ENCODE measurements around the gene CLIC4. TPM values are rescaled to one million over a fixed set of nuclear protein-coding genes. Genes with fewer than 3 reads are reported as not detected.

Gene CLIC4
- total and polyA plus RNA-seq, 2 experiments from 2014 or later: 92.5 to 308 TPM

GRCh38 chr1:24890887-24891286 is 145.6 kb downstream of the CLIC4 start:
- H3K36me3 ChIP-seq (ENCODE audit: insufficient read depth): no peaks in the 10 kb centered on the region
- Mint-ChIP-seq H3K4me1 (no peaks in the 10 kb centered on the region), H3K36me3 (ENCODE audit: low read depth) (peaks cover 9% of the 10 kb centered on the region), H3K27ac (no peak overlapping the region), H3K27me3 (ENCODE audit: insufficient read depth, low read depth, poor library complexity) (peaks cover 4% of the 10 kb centered on the region), H3K4me3 (no peak overlapping the region), H3K9me3 (peaks cover 39% of the 10 kb centered on the region)
- H3K27me3 ChIP-seq (ENCODE audit: insufficient read depth): no peaks in the 10 kb centered on the region
- no peaks in the 10 kb centered on the region for H4K20me1 ChIP-seq (replicated peaks; ENCODE audit: insufficient read depth)
- H3F3A ChIP-seq (replicated peaks; ENCODE audit: low read depth): no peaks in the 10 kb centered on the region
- DNase-seq (ENCODE audit: low spot score) (no peak), ATAC-seq (no peak)
- H3K4me2 ChIP-seq: no peak overlapping the region
- no peaks in the 10 kb centered on the region for H3K4me1 ChIP-seq (ENCODE audit: insufficient read depth)
- H3K4me3 ChIP-seq: no peak overlapping the region
- H3K27ac ChIP-seq (ENCODE audit: low read depth): no peak overlapping the region
- no peak for TF ChIP-seq CREB1 (CRISPR knock-in tag; IDR thresholded peaks at IDR 0.05; ENCODE audit: low read depth)
- no peak for TF ChIP-seq ZNF331 (CRISPR knock-in tag; IDR thresholded peaks at IDR 0.05; ENCODE audit: low read depth)
- no peak for TF ChIP-seq EZH2phosphoT487 (IDR thresholded peaks at IDR 0.05; ENCODE audit: unreplicated experiment)
- TF ChIP-seq NANOG (IDR thresholded peaks at IDR 0.05; ENCODE audit: borderline replicate concordance): no peak
- no peak for TF ChIP-seq REST (IDR thresholded peaks at IDR 0.05; ENCODE audit: unreplicated experiment)
- no peak for TF ChIP-seq CTCF (conservative IDR thresholded peaks at IDR 0.05; ENCODE audit: low read depth in 2 of 2)
- TF ChIP-seq EZH2 (IDR thresholded peaks at IDR 0.05; ENCODE audit: low read depth, unreplicated experiment): no peak
- no peak for TF ChIP-seq ETS1 (IDR thresholded peaks at IDR 0.05)
- no peak for TF ChIP-seq ZNF462 (CRISPR knock-in tag; IDR thresholded peaks at IDR 0.05)
- no peak for TF ChIP-seq STAT1 (IDR thresholded peaks at IDR 0.05; ENCODE audit: unreplicated experiment)
- TF ChIP-seq ZNF114 (CRISPR knock-in tag; IDR thresholded peaks at IDR 0.05): no peak
- no peak for TF ChIP-seq POLR2AphosphoS5 (IDR thresholded peaks at IDR 0.05; ENCODE audit: low read depth)
- no peak for TF ChIP-seq JUNB (IDR thresholded peaks at IDR 0.05; ENCODE audit: unreplicated experiment)
- H2AFZ ChIP-seq: no peak overlapping the region
- H3K9me2 ChIP-seq (ENCODE audit: insufficient read depth): no peaks in the 10 kb centered on the region
- no peaks in the 10 kb centered on the region for H3K79me2 ChIP-seq (replicated peaks; ENCODE audit: insufficient read depth)

All from GM23338 (cell line).